Measurements from ENCODE around the gene AP4S1.
"Not testable (repeated sequence)": the region's sequence is repeated elsewhere in the genome, so short reads cannot be mapped to it uniquely, and the experiment has no call there.

AP4S1 gene

DNA sequence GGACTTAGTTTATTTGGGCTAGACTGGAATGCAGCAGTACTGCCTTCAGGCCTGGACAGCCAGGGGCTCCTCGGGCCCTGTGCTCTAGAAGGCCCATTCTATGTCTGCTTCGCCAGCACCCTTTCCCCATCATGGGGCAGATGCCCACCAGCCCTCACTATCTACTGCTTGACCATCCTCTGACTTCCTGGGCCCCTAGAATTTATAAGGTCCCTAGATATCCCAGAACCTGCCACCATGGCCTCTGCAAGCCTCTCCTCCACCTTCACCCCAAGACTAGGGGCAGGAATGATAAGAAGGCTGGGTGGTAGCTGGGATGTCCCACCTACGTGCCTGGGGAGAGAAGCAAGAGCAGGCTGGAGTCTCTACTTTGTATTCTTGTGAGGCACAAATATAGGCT is 59.6 kb downstream of the AP4S1 start:
- no peak for DNase-seq (ENCODE audit: low read depth in 2 of 2)

DNA sequence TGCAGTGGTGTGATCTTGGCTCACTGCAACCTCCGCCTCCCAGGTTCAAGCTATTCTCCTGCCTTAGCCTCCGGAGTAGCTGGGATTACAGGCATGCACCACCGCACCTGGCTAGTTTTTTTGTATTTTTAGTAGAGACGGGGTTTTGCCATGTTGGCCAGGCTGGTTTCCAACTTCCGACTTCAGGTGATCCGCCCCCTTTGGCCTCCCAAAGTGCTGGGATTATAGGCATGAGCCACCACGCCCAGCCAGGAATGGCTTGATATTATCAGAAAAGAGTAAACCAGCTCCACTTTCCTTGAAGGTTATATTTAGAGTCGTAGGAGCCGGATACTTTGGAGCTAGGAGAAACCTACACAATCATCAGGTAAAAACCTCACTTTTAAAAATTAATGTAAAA is 61.0 kb downstream of the AP4S1 start:
- DNase-seq (ENCODE audit: low read depth in 2 of 2): not testable (repeated sequence)

DNA sequence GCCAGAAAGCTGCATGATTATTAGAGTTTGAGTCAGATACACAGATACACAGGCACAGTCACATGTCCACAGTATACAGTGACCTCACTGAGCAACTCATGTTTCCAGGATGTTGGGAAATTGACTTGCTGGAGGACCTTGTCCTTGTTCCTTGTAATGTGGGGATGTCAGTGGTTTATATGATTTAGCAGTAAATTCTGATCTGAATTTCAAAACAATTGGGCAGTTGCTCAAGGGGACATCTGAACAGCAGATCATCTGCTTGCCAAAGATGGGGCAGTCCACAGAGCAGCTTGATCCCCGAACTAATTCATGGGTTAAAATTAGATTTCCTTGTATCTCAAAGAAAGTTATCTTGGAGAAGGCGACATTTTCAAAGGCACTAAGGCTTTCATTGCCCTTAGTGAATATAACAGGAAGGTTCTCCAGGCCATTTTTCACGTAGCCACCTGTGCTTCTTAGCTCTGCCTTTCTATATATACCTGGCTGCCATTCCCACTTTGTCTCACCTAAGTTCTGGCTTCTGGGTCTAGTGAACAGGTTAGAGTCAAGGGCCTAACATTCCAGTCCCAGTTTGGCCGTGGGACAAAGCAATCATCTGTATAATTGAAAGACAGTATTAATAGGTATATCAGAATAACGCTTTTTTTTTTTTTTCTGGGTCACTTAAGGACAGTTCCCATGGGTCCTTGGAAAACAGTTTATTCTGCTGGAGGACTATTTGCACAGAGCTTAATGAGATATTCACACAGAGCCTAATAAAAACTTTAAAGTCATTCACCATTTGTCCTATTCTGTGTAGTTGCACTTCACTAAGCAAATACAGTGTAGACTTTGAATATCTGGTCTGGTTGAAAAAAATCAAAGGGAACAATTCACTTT is 65.7 kb downstream of the AP4S1 start:
- DNase-seq (ENCODE audit: low read depth in 2 of 2): no peak

DNA sequence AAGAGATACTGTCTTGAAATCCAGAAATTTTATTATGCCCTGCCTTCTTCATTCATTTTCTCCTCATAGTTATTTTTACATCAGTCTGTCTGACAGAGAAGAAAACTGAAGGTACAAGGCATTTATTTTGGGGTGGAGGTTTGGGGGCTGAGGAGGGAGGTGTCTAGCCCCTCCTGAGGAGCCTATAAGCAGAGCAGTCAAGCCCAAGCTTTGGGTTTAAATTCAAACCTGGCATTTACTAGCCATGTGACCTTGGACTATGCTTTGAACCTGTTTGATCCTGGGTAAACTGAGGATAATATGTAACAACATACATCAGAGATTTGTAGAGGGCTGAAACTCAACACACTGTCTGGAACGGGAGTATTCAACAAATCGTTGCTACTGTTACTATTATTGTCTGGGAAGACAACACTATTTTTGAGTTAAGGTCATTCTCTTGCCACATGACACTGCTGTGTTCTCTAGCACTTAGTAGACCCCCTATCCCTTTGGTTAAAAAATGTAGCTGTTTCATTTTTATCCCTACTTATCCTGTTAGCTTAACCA is 66.8 kb downstream of the AP4S1 start:
- DNase-seq (ENCODE audit: low read depth in 2 of 2): no peak

- DNase-seq (ENCODE audit: low read depth in 2 of 2): not testable (repeated sequence)
These were observed 68.7 kb downstream of the AP4S1 start for GRCh38 chr14:31093884-31094839.

GRCh38 chr14:31095817-31096216 is 70.4 kb downstream of the AP4S1 start:
- DNase-seq (ENCODE audit: low read depth in 2 of 2): not testable (repeated sequence)

DNA sequence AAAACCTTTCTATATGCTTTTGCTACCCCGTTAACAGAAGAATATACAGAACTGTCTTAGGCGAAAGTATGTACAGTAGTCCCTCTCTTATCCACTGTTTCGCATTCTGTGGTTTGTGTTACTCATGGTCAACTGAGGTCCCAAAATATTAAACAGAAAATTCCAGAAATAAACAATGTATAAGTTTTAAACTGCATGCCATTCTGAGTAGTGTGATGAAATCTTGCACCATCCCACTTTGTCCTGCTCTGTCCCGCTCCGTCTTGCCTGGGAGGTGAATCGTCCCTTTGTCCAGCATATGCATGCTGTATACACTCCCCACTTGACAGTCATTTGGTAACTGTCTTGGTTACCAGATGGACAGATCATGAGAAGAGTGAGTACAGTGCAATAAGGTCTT is 70.8 kb downstream of the AP4S1 start:
- DNase-seq (ENCODE audit: low read depth in 2 of 2): no peak

DNA sequence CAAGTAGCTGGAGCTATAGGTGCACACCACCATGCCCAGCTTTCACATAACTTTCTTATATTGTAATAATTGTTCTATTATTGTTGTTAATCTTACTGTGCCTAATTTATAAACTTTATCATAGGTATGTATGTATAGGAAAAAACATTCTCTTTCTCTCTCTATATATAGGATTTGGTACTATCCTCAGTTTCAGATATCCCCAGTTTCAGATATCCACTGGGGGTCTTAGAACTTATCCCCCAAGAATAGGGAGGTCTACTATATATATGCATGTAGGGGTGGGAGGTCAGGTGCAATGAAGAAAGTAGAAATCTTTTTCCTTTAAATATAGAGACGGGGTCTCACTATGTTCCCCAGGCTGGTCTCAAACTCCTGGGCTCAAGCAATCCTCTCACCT is 71.6 kb downstream of the AP4S1 start:
- DNase-seq (ENCODE audit: low read depth in 2 of 2): no peak

GRCh38 chr14:31106768-31107167 is 81.3 kb downstream of the AP4S1 start:
- no peak for DNase-seq (ENCODE audit: low read depth in 2 of 2)

- no peak for DNase-seq (ENCODE audit: low read depth in 2 of 2)
These were observed 83.8 kb downstream of the AP4S1 start for GRCh38 chr14:31109257-31109656.

GRCh38 chr14:31110872-31111271 is 85.4 kb downstream of the AP4S1 start:
- no peak for DNase-seq (ENCODE audit: low read depth in 2 of 2)

- no peak for DNase-seq (ENCODE audit: low read depth in 2 of 2)
These were observed 88.3 kb downstream of the AP4S1 start for GRCh38 chr14:31113794-31114193.

GRCh38 chr14:31118892-31119291 is 93.4 kb downstream of the AP4S1 start:
- no peak for DNase-seq (ENCODE audit: low read depth in 2 of 2)

- DNase-seq (ENCODE audit: low read depth in 2 of 2): no peak
These were observed 96.7 kb downstream of the AP4S1 start for GRCh38 chr14:31122098-31122611.

DNA sequence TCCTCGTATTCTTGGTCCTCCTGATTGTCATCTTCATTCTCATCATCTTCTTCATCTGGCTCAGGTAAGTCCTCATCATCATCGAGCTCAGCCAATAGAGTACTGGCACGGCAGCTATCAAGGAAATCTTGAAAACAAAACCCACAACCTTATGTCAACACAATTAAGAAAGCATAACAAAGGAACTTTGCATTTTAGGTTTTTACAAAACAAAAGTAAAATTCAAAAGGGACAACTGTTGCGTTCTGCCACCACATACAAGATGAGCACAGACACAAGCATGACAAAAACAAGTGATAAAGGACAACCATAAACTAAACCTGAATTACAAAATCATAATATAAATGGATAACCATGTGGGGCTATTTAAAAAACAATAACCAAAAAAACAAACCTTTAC is 97.5 kb downstream of the AP4S1 start:
- no peak for DNase-seq (ENCODE audit: low read depth in 2 of 2)

GRCh38 chr14:31124197-31124596 is 98.7 kb downstream of the AP4S1 start:
- no peak for DNase-seq (ENCODE audit: low read depth in 2 of 2)

DNA sequence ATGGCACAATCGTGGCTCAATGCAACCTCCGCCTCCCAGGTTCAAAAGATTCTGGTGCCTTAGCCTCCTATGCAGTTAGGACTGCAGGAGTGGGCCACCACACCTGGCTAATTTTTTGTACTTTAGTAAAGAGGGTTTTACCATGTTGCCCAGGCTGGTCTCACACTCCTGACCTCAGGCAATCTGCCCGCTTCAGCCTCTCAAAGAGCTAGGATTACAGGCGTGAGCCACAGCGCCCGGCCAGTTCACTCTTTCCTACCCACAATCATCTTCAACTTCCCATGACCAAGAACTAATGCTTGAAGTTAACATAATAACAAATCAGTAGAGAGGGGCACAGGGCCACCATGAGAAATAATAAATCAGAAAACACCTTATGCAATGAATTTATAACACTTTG is 99.8 kb downstream of the AP4S1 start:
- no peak for DNase-seq (ENCODE audit: low read depth in 2 of 2)

GRCh38 chr14:31126680-31127079 is 101.2 kb downstream of the AP4S1 start:
- no peak for DNase-seq (ENCODE audit: low read depth in 2 of 2)

- no peak for DNase-seq (ENCODE audit: low read depth in 2 of 2)
These were observed 102.2 kb downstream of the AP4S1 start for GRCh38 chr14:31127690-31128089.

GRCh38 chr14:31128601-31129526 is 103.4 kb downstream of the AP4S1 start:
- no peak for DNase-seq (ENCODE audit: low read depth in 2 of 2)

DNA sequence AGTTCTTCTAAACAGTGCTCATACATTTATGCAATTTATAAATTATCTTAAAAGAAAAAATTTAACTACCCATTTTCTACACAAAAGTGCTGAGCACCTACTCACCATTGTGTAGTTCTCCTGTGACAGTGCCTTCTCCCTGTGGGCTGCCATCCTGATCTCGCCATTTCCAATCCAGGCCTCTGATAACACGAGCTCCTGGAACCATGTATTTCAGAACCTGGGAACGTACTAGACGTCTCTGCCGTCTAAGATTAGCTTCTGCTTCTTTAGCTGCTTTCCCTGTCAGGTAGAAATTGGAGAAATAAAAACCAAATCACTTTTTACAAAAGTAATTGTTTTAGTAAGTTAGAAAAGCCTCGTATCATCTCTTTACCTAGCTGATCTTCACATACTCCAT is 107.7 kb downstream of the AP4S1 start:
- no peak for DNase-seq (ENCODE audit: low read depth in 2 of 2)

All from stimulated activated CD4-positive, alpha-beta T cell treated with anti-CD3 and anti-CD28 coated beads, Interleukin-4, amount 100 ng/mL, for 48 hours (primary cell).